Measurements from ENCODE around the gene DMWD. TPM values are rescaled to one million over a fixed set of nuclear protein-coding genes. Genes with fewer than 3 reads are reported as not detected.

The DMWD gene
- total RNA-seq, 1 experiment from 2014 or later = 86.7 TPM

GRCh38 chr19:45793178-45793564, 526 bp upstream of the DMWD start:
- no peak overlapping the region for H3K27ac ChIP-seq (ENCODE audit: low read depth, low read length, poor library complexity, severe bottlenecking)
- peaks cover 6% of the 10 kb centered on the region for H3K4me1 ChIP-seq (ENCODE audit: insufficient read depth, low read length, poor library complexity, severe bottlenecking)
- no peaks in the 10 kb centered on the region for H3K27me3 ChIP-seq (replicated peaks; ENCODE audit: insufficient read depth, low read depth, low read length, poor library complexity)
- DNase-seq (ENCODE audit: low spot score) = no peak
- TF ChIP-seq, protein P1, sequence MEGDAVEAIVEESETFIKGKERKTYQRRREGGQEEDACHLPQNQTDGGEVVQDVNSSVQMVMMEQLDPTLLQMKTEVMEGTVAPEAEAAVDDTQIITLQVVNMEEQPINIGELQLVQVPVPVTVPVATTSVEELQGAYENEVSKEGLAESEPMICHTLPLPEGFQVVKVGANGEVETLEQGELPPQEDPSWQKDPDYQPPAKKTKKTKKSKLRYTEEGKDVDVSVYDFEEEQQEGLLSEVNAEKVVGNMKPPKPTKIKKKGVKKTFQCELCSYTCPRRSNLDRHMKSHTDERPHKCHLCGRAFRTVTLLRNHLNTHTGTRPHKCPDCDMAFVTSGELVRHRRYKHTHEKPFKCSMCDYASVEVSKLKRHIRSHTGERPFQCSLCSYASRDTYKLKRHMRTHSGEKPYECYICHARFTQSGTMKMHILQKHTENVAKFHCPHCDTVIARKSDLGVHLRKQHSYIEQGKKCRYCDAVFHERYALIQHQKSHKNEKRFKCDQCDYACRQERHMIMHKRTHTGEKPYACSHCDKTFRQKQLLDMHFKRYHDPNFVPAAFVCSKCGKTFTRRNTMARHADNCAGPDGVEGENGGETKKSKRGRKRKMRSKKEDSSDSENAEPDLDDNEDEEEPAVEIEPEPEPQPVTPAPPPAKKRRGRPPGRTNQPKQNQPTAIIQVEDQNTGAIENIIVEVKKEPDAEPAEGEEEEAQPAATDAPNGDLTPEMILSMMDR (conservative IDR thresholded peaks at IDR 0.05; ENCODE audit: low read depth, low read length) = no peak
- TF ChIP-seq EZH2 (IDR thresholded peaks at IDR 0.05; ENCODE audit: borderline replicate concordance, low read depth, low read length, poor library complexity, severe bottlenecking) = no peak
- H3K4me3 ChIP-seq (ENCODE audit: low read depth, low read length, poor library complexity, severe bottlenecking) = no peak overlapping the region
- no TSS peak for BruUV-seq (replicated peaks)
- no peaks in the 10 kb centered on the region for H3K9me3 ChIP-seq (ENCODE audit: low read depth, low read length, poor library complexity, severe bottlenecking)
- intact Hi-C loops (cut with micrococcal nuclease; ENCODE audit: unreplicated experiment) = no loop called here
- CTCF ChIA-PET = interaction anchor here (0.7 to 1.4 kb wide), 2 partner anchors 24 kb away, joined by 3 to 17 read pairs; no protein-coding TSS in a partner anchor
- peaks cover 25% of the 10 kb centered on the region for H3K36me3 ChIP-seq (ENCODE audit: insufficient read depth, low read length, poor library complexity, severe bottlenecking)
- POLR2A ChIA-PET (ENCODE audit: low non-redundant PET) = interaction anchor here (0.7 kb wide), 1 partner anchor 14 kb away, joined by 6 read pairs; no protein-coding TSS in a partner anchor

- POLR2A ChIA-PET (ENCODE audit: low non-redundant PET) = no interaction called here
- no peaks in the 10 kb centered on the region for H3K9me3 ChIP-seq (ENCODE audit: low read depth, low read length, poor library complexity, severe bottlenecking)
- DNase-seq (ENCODE audit: low spot score) = no peak
- H3K27me3 ChIP-seq (replicated peaks; ENCODE audit: insufficient read depth, low read depth, low read length, poor library complexity) = no peaks in the 10 kb centered on the region
- H3K36me3 ChIP-seq (ENCODE audit: insufficient read depth, low read length, poor library complexity, severe bottlenecking) = peaks cover 32% of the 10 kb centered on the region
- H3K27ac ChIP-seq (ENCODE audit: low read depth, low read length, poor library complexity, severe bottlenecking) = peak overlapping the region; percentile 88
- no TSS peak for BruUV-seq (replicated peaks)
- TF ChIP-seq, protein P1 (conservative IDR thresholded peaks at IDR 0.05; ENCODE audit: low read depth, low read length) = no peak
- no peak for TF ChIP-seq EZH2 (IDR thresholded peaks at IDR 0.05; ENCODE audit: borderline replicate concordance, low read depth, low read length, poor library complexity, severe bottlenecking)
- H3K4me3 ChIP-seq (ENCODE audit: low read depth, low read length, poor library complexity, severe bottlenecking) = peak overlapping the region; percentile 97
- intact Hi-C loops (cut with micrococcal nuclease; ENCODE audit: unreplicated experiment) = no loop called here
- peaks cover 6% of the 10 kb centered on the region for H3K4me1 ChIP-seq (ENCODE audit: insufficient read depth, low read length, poor library complexity, severe bottlenecking)
- CTCF ChIA-PET = no interaction called here
Observed at GRCh38 chr19:45791744-45792469, 738 bp downstream of the DMWD start.

DNA sequence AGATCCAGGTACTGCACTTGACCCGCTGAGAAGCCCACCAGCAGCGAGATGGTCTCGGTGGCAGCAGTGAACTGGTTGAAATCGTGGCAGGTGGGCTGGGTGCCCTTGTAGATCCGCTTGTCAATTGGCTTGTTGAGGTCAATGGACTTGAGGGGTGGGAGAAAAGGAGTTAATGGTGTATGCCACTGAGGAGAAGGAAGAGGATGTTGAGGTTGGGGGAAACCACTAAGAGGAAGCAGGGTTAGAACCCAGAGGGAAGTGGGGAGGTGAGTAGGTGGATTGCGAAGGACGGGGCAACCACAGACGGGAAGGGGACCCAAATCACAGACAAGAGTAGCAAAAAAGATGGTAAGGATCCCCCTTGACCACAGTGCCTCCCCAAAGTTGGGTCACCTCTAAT, 1.7 kb downstream of the DMWD start:
- H3K4me1 ChIP-seq (ENCODE audit: insufficient read depth, low read length, poor library complexity, severe bottlenecking) = peaks cover 6% of the 10 kb centered on the region
- ChIA-PET CTCF (no interaction called here), POLR2A (ENCODE audit: low non-redundant PET) (no interaction called here)
- DNase-seq (ENCODE audit: low spot score) = no peak
- H3K27me3 ChIP-seq (replicated peaks; ENCODE audit: insufficient read depth, low read depth, low read length, poor library complexity) = no peaks in the 10 kb centered on the region
- no peak for TF ChIP-seq EZH2 (IDR thresholded peaks at IDR 0.05; ENCODE audit: borderline replicate concordance, low read depth, low read length, poor library complexity, severe bottlenecking)
- TF ChIP-seq, protein P1 (conservative IDR thresholded peaks at IDR 0.05; ENCODE audit: low read depth, low read length) = no peak
- no peak overlapping the region for H3K27ac ChIP-seq (ENCODE audit: low read depth, low read length, poor library complexity, severe bottlenecking)
- H3K9me3 ChIP-seq (ENCODE audit: low read depth, low read length, poor library complexity, severe bottlenecking) = no peaks in the 10 kb centered on the region
- intact Hi-C loops (cut with micrococcal nuclease; ENCODE audit: unreplicated experiment) = no loop called here
- peaks cover 41% of the 10 kb centered on the region for H3K36me3 ChIP-seq (ENCODE audit: insufficient read depth, low read length, poor library complexity, severe bottlenecking)
- peak overlapping the region; percentile 97 for H3K4me3 ChIP-seq (ENCODE audit: low read depth, low read length, poor library complexity, severe bottlenecking)
- no TSS peak for BruUV-seq (replicated peaks)

Data from A673 (cell line).